ENCODE results near the gene GAPDHS. TPM values are rescaled to one million over a fixed set of nuclear protein-coding genes. Genes with fewer than 3 reads are reported as not detected.

Gene GAPDHS
- total RNA-seq, 1 donor from 2014 or later: not detected

GRCh38 chr19:35507561-35507960 is 25.7 kb upstream of the GAPDHS start:
- Histone ChIP-seq H2AFZ (replicated peaks) (no peak overlapping the region), H3K4me1 (peaks cover 4% of the 10 kb centered on the region), H3K4me2 (no peak overlapping the region), H3K27me3 (peaks cover 15% of the 10 kb centered on the region), H3K36me3 (no peaks in the 10 kb centered on the region), H3K9ac (no peak overlapping the region), H3K9me3 (ENCODE audit: low read depth) (no peaks in the 10 kb centered on the region), H3K4me3 (no peak overlapping the region), H4K20me1 (ENCODE audit: low read depth) (no peaks in the 10 kb centered on the region), H3K27ac (no peak overlapping the region), H3K79me2 (ENCODE audit: low read depth) (peaks cover 19% of the 10 kb centered on the region), H3F3A (ENCODE audit: low read depth) (peaks cover 10% of the 10 kb centered on the region)
- Mint-ChIP-seq H3K27ac (no peak overlapping the region), H3K36me3 (no peaks in the 10 kb centered on the region), H3K4me1 (peaks cover 7% of the 10 kb centered on the region), H3K9me3 (no peaks in the 10 kb centered on the region), H3K4me3 (no peak overlapping the region), H3K27me3 (ENCODE audit: insufficient read depth, low read depth) (peaks cover 44% of the 10 kb centered on the region)
- no peak for TF ChIP-seq EZH2 (IDR thresholded peaks at IDR 0.05)
- TF ChIP-seq EZH2phosphoT487 (IDR thresholded peaks at IDR 0.05): no peak
- TF ChIP-seq CTCF (IDR thresholded peaks at IDR 0.05): no peak
- DNase-seq (ENCODE audit: low spot score): no peak

GRCh38 chr19:35508129-35508528 is 25.1 kb upstream of the GAPDHS start:
- H3K9ac ChIP-seq: no peak overlapping the region
- DNase-seq (ENCODE audit: low spot score): no peak
- H3F3A ChIP-seq (ENCODE audit: low read depth): peaks cover 10% of the 10 kb centered on the region
- H3K4me3 ChIP-seq: peak overlapping the region; percentile 74
- H3K27me3 Mint-ChIP-seq (ENCODE audit: insufficient read depth, low read depth): peaks cover 47% of the 10 kb centered on the region
- H3K27me3 ChIP-seq: peaks cover 16% of the 10 kb centered on the region
- H3K27ac Mint-ChIP-seq: no peak overlapping the region
- no peaks in the 10 kb centered on the region for H4K20me1 ChIP-seq (ENCODE audit: low read depth)
- no peak overlapping the region for H3K27ac ChIP-seq
- peaks cover 7% of the 10 kb centered on the region for H3K4me1 Mint-ChIP-seq
- no peaks in the 10 kb centered on the region for H3K36me3 ChIP-seq
- H3K36me3 Mint-ChIP-seq: no peaks in the 10 kb centered on the region
- no peak overlapping the region for H2AFZ ChIP-seq (replicated peaks)
- peak overlapping the region; percentile 85 for H3K4me2 ChIP-seq
- no peaks in the 10 kb centered on the region for H3K9me3 Mint-ChIP-seq
- H3K4me1 ChIP-seq: peaks cover 4% of the 10 kb centered on the region
- TF ChIP-seq EZH2phosphoT487 (IDR thresholded peaks at IDR 0.05) (no peak), EZH2 (IDR thresholded peaks at IDR 0.05) (no peak), CTCF (IDR thresholded peaks at IDR 0.05) (no peak)
- H3K4me3 Mint-ChIP-seq: no peak overlapping the region
- H3K9me3 ChIP-seq (ENCODE audit: low read depth): no peaks in the 10 kb centered on the region
- peaks cover 19% of the 10 kb centered on the region for H3K79me2 ChIP-seq (ENCODE audit: low read depth)

GRCh38 chr19:35509018-35509652 is 24.1 kb upstream of the GAPDHS start:
- H3K4me1 Mint-ChIP-seq: peaks cover 7% of the 10 kb centered on the region
- peak overlapping the region; percentile 78 for H3K4me3 Mint-ChIP-seq
- H3K9me3 Mint-ChIP-seq: no peaks in the 10 kb centered on the region
- Histone ChIP-seq H4K20me1 (ENCODE audit: low read depth) (no peaks in the 10 kb centered on the region), H3K9ac (no peak overlapping the region), H3K4me1 (peaks cover 4% of the 10 kb centered on the region), H3K27ac (no peak overlapping the region), H3K36me3 (no peaks in the 10 kb centered on the region), H3F3A (ENCODE audit: low read depth) (peaks cover 10% of the 10 kb centered on the region), H2AFZ (replicated peaks) (peak overlapping the region; percentile 91), H3K27me3 (peaks cover 23% of the 10 kb centered on the region), H3K9me3 (ENCODE audit: low read depth) (no peaks in the 10 kb centered on the region), H3K4me3 (peak overlapping the region; percentile 74), H3K4me2 (peak overlapping the region; percentile 85), H3K79me2 (ENCODE audit: low read depth) (peaks cover 19% of the 10 kb centered on the region)
- H3K27me3 Mint-ChIP-seq (ENCODE audit: insufficient read depth, low read depth): peaks cover 47% of the 10 kb centered on the region
- peak overlapping the region; percentile 25 for H3K27ac Mint-ChIP-seq
- H3K36me3 Mint-ChIP-seq: no peaks in the 10 kb centered on the region
- DNase-seq (ENCODE audit: low spot score): peak; percentile 62
- TF ChIP-seq EZH2phosphoT487 (IDR thresholded peaks at IDR 0.05): no peak
- TF ChIP-seq CTCF (IDR thresholded peaks at IDR 0.05): no peak
- no peak for TF ChIP-seq EZH2 (IDR thresholded peaks at IDR 0.05)
